SK-N-MC (cell line): ENCODE results near the gene FBXL2.

Source experiments
- DNase-seq: peaks from one replicate; pipeline ENCODE4 v3.0.0-alpha.2; 2011; ENCODE audit warnings: low read depth, low spot score
- H3K27ac ChIP-seq: fragments of 200-600 bp; sonication (generic); 2 replicates; pipeline ENCODE4 v1.5.1; 2016; ENCODE audit warnings: mixed run types
- H3K36me3 ChIP-seq: fragments of 200-600 bp; sonication (generic); 2 replicates; pipeline ENCODE4 v1.6.1; 2017; ENCODE audit warnings: antibody characterized with exemption, low read length, mixed read lengths; ENCODE audit not compliant: insufficient read depth
- H3K4me3 ChIP-seq: fragments of 200-600 bp; sonication (generic); 2 replicates; pipeline ENCODE4 v1.5.1; 2016
- H3K9ac ChIP-seq: fragments of 200-600 bp; sonication (generic); 2 replicates; pipeline ENCODE4 v1.8.0; 2017; ENCODE audit warnings: mixed run types, mixed read lengths; ENCODE audit not compliant: insufficient read length
- H3K9me3 ChIP-seq: fragments of 200-600 bp; sonication (generic); 2 replicates; pipeline ENCODE4 v1.6.1; 2017; ENCODE audit warnings: low read depth, mild to moderate bottlenecking, antibody characterized with exemption, low read length, moderate library complexity, mixed read lengths
- EZH2 ChIP-seq: fragments of 200-600 bp; sonication (generic); IDR thresholded peaks from one replicate; pipeline ENCODE4 v1.6.1; 2017; ENCODE audit warnings: antibody characterized with exemption
- FOXP2 ChIP-seq: optimal IDR thresholded peaks from 2 replicates; pipeline ENCODE3; 2011; ENCODE audit warnings: mild to moderate bottlenecking, moderate library complexity; ENCODE audit not compliant: insufficient read depth; ENCODE audit errors: extremely low read length, control extremely low read depth
- POLR2AphosphoS5 ChIP-seq: IDR thresholded peaks from 2 replicates; pipeline ENCODE4 v1.6.1; 2012; ENCODE audit warnings: mild to moderate bottlenecking, low read depth, low read length, borderline replicate concordance

Gene FBXL2

GRCh38 chr3:33287672-33288282 is 10.5 kb downstream of the FBXL2 start:
- Histone ChIP-seq H3K9me3 (no peaks in the 10 kb centered on the region), H3K36me3 (no peaks in the 10 kb centered on the region), H3K9ac (no peak overlapping the region), H3K4me3 (no peak overlapping the region), H3K27ac (no peak overlapping the region)
- TF ChIP-seq EZH2 = no peak
- no peak for TF ChIP-seq FOXP2
- no peak for TF ChIP-seq POLR2AphosphoS5
- DNase-seq = no peak

GRCh38 chr3:33299395-33300081 is 22.3 kb downstream of the FBXL2 start:
- no peak for TF ChIP-seq FOXP2
- TF ChIP-seq POLR2AphosphoS5 = no peak
- TF ChIP-seq EZH2 = no peak
- Histone ChIP-seq H3K4me3 (no peak overlapping the region), H3K27ac (no peak overlapping the region), H3K9ac (no peak overlapping the region), H3K9me3 (no peaks in the 10 kb centered on the region), H3K36me3 (no peaks in the 10 kb centered on the region)
- DNase-seq = no peak

- H3K4me3 ChIP-seq = no peak overlapping the region
Measured at GRCh38 chr3:33312361-33312760, 35.1 kb downstream of the FBXL2 start.

GRCh38 chr3:33313331-33313730 is 36.1 kb downstream of the FBXL2 start:
- Histone ChIP-seq H3K9ac (no peak overlapping the region), H3K4me3 (no peak overlapping the region), H3K9me3 (no peaks in the 10 kb centered on the region), H3K36me3 (no peaks in the 10 kb centered on the region), H3K27ac (no peak overlapping the region)
- no peak for DNase-seq
- no peak for TF ChIP-seq FOXP2
- no peak for TF ChIP-seq POLR2AphosphoS5
- TF ChIP-seq EZH2 = no peak

More at GRCh38 chr3:33312361-33312760, 35.1 kb downstream of the FBXL2 start:
- no peak overlapping the region for H3K9ac ChIP-seq
- no peak for TF ChIP-seq POLR2AphosphoS5
- no peak for TF ChIP-seq EZH2
- TF ChIP-seq FOXP2 = no peak
- no peaks in the 10 kb centered on the region for H3K9me3 ChIP-seq
- H3K27ac ChIP-seq = no peak overlapping the region
- no peaks in the 10 kb centered on the region for H3K36me3 ChIP-seq
- DNase-seq = no peak

GRCh38 chr3:33314993-33315392 is 37.8 kb downstream of the FBXL2 start:
- Histone ChIP-seq H3K36me3 (no peaks in the 10 kb centered on the region), H3K27ac (no peak overlapping the region)
- TF ChIP-seq POLR2AphosphoS5 = no peak
- no peak for TF ChIP-seq EZH2
- TF ChIP-seq FOXP2 = no peak

GRCh38 chr3:33315826-33316225 is 38.6 kb downstream of the FBXL2 start:
- Histone ChIP-seq H3K27ac (no peak overlapping the region), H3K9ac (no peak overlapping the region), H3K4me3 (no peak overlapping the region), H3K36me3 (no peaks in the 10 kb centered on the region), H3K9me3 (no peaks in the 10 kb centered on the region)
- DNase-seq = no peak
- TF ChIP-seq FOXP2 = no peak
- no peak for TF ChIP-seq EZH2
- no peak for TF ChIP-seq POLR2AphosphoS5

More at GRCh38 chr3:33314993-33315392, 37.8 kb downstream of the FBXL2 start:
- no peaks in the 10 kb centered on the region for H3K9me3 ChIP-seq
- DNase-seq = no peak
- no peak overlapping the region for H3K4me3 ChIP-seq
- no peak overlapping the region for H3K9ac ChIP-seq

- TF ChIP-seq FOXP2 = no peak
- no peak for TF ChIP-seq EZH2
- TF ChIP-seq POLR2AphosphoS5 = no peak
- no peaks in the 10 kb centered on the region for H3K36me3 ChIP-seq
- H3K27ac ChIP-seq = no peak overlapping the region
- no peak overlapping the region for H3K9ac ChIP-seq
- H3K4me3 ChIP-seq = no peak overlapping the region
- H3K9me3 ChIP-seq = no peaks in the 10 kb centered on the region
- no peak for DNase-seq
Measured at GRCh38 chr3:33317963-33318709, 40.9 kb downstream of the FBXL2 start.

GRCh38 chr3:33318710-33319380 is 41.6 kb downstream of the FBXL2 start:
- no peak overlapping the region for H3K9ac ChIP-seq
- DNase-seq = no peak
- H3K27ac ChIP-seq = no peak overlapping the region
- H3K9me3 ChIP-seq = no peaks in the 10 kb centered on the region
- H3K4me3 ChIP-seq = no peak overlapping the region
- TF ChIP-seq FOXP2 = no peak
- no peak for TF ChIP-seq POLR2AphosphoS5
- no peak for TF ChIP-seq EZH2
- no peaks in the 10 kb centered on the region for H3K36me3 ChIP-seq
